ENCODE results near the gene LRRC56.

DNA sequence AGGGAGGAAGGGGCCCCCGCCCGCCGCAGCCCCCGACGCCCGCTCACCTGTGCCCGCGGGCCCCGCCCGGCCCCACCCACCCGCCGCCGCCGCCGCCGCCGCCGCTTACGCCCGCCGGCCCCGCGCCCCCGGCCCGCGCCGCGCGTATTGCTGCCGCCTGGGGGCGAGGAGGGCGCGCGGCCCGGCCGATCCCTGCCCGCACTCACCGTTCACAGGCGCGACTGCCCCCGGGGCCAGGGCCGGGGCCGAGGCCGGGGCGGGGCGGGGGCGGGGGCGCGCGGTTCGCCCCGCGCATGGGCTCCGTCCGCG, 2.2 kb upstream of the LRRC56 start:
- TF ChIP-seq, protein P1, sequence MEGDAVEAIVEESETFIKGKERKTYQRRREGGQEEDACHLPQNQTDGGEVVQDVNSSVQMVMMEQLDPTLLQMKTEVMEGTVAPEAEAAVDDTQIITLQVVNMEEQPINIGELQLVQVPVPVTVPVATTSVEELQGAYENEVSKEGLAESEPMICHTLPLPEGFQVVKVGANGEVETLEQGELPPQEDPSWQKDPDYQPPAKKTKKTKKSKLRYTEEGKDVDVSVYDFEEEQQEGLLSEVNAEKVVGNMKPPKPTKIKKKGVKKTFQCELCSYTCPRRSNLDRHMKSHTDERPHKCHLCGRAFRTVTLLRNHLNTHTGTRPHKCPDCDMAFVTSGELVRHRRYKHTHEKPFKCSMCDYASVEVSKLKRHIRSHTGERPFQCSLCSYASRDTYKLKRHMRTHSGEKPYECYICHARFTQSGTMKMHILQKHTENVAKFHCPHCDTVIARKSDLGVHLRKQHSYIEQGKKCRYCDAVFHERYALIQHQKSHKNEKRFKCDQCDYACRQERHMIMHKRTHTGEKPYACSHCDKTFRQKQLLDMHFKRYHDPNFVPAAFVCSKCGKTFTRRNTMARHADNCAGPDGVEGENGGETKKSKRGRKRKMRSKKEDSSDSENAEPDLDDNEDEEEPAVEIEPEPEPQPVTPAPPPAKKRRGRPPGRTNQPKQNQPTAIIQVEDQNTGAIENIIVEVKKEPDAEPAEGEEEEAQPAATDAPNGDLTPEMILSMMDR (IDR thresholded peaks at IDR 0.05) = no peak
- no peak for TF ChIP-seq POLR2A (IDR thresholded peaks at IDR 0.05)

Data from gastroesophageal sphincter (tissue), 3 donors.